ENCODE measurements around the gene DDR2.
"Not testable (repeated sequence)": the region's sequence is repeated elsewhere in the genome, so short reads cannot be mapped to it uniquely, and the experiment has no call there.

The DDR2 gene

DNA sequence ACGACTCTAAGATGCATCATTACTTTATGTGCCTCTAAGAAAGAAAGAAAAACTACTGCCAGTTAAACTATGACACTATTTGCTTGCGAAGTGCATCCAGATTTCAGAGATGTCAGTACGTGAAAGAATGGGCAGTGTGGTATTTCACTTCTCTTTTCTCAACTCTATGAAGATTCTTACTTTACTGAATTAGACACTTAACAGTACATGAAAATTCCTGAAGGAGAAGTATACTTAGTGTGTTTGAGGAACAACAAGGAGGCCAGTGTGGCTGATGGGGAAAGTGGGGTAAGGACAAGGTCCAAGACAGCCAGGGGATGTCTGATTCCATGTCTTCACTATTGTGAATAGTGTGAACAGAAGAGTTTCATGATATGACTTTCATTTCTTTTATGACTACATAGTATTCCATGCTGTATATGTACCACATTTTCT lies 104.4 kb downstream of the DDR2 start:
- CTCF ChIA-PET = no interaction called here

DNA sequence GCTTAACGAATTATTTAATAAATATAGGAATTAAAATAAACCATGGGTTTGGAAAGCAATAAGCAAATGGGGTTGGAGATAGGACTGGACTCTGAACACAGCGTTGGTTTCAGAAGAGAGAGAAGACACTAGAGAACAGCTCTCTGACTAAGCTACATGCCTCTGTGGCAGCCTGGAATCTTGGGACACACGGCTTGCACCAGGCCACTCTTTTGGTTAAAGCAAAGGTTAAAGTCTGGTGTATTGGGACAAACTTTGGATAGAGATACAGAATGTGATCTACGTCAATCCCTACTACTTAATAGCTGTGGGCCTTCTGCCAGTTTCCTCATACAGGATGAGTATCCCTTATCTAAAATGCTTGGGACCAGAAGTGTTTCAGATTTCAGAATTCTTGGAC lies 108.5 kb downstream of the DDR2 start:
- DNase-seq = no peak
- H3K4me1 ChIP-seq (ENCODE audit: control extremely low read depth in 1 of 4, control insufficient read depth in 4 of 4, insufficient read depth in 4 of 4, low read length in 3 of 4) = no peaks in the 10 kb centered on the region
- H3K27ac ChIP-seq (ENCODE audit: insufficient read depth in 1 of 2, low read depth in 1 of 2, low read length in 2 of 2, poor library complexity in 1 of 2, severe bottlenecking in 2 of 2) = no peak overlapping the region
- no peak overlapping the region for H3K4me3 ChIP-seq (ENCODE audit: control insufficient read depth in 1 of 7, extremely low read depth in 1 of 7, insufficient read depth in 4 of 7, low read depth in 2 of 7, low read length in 6 of 7)
- no peaks in the 10 kb centered on the region for H3K36me3 ChIP-seq (ENCODE audit: control insufficient read depth in 4 of 4, insufficient read depth in 4 of 4, low read length in 3 of 4)
- H3K9me3 ChIP-seq (ENCODE audit: control extremely low read depth in 1 of 5, control insufficient read depth in 4 of 5, insufficient read depth in 2 of 5, low read depth in 1 of 5, low read length in 4 of 5) = no peaks in the 10 kb centered on the region
- H3K27me3 ChIP-seq (replicated peaks in 2 of 5; ENCODE audit: control insufficient read depth in 4 of 5, insufficient read depth in 5 of 5, low read length in 4 of 5) = no peaks in the 10 kb centered on the region
- POLR2A ChIA-PET = no interaction called here
- CTCF ChIA-PET = no interaction called here
- WGBS (ENCODE audit: insufficient coverage) = 93% methylated on average over 2 of the region's 4 CpGs

More for the DNA sequence above, 104.4 kb downstream of the DDR2 start:
- no peak overlapping the region for H3K4me3 ChIP-seq (ENCODE audit: control insufficient read depth in 1 of 7, extremely low read depth in 1 of 7, insufficient read depth in 4 of 7, low read depth in 2 of 7, low read length in 6 of 7)
- H3K36me3 ChIP-seq (ENCODE audit: control insufficient read depth in 4 of 4, insufficient read depth in 4 of 4, low read length in 3 of 4) = no peaks in the 10 kb centered on the region
- H3K9me3 ChIP-seq (ENCODE audit: control extremely low read depth in 1 of 5, control insufficient read depth in 4 of 5, insufficient read depth in 2 of 5, low read depth in 1 of 5, low read length in 4 of 5) = no peaks in the 10 kb centered on the region
- 100% methylated on average over 1 of the region's 3 CpGs for WGBS (ENCODE audit: insufficient coverage)
- no peaks in the 10 kb centered on the region for H3K27me3 ChIP-seq (replicated peaks in 2 of 5; ENCODE audit: control insufficient read depth in 4 of 5, insufficient read depth in 5 of 5, low read length in 4 of 5)
- no peak overlapping the region for H3K27ac ChIP-seq (ENCODE audit: insufficient read depth in 1 of 2, low read depth in 1 of 2, low read length in 2 of 2, poor library complexity in 1 of 2, severe bottlenecking in 2 of 2)
- H3K4me1 ChIP-seq (ENCODE audit: control extremely low read depth in 1 of 4, control insufficient read depth in 4 of 4, insufficient read depth in 4 of 4, low read length in 3 of 4) = no peaks in the 10 kb centered on the region
- DNase-seq = no peak
- POLR2A ChIA-PET = no interaction called here

DNA sequence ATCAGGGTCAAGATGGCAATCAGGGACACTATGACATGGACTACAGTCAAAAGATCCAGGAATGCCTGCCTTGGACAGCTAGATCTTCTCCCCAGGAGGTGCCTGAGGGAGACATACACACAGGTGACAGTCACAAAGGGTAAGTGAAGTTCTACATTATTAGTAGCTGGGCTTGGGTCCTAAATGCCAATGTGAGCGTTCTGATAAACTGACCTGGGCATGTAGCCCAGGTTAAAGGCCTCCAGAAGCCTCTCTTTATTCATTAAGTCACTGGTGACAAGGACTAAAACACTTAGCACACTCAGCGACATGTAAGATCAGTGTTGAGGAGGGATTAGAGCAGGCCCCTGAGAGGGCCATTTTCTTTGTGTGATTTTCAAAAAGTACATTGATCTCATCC lies 109.3 kb downstream of the DDR2 start:
- Histone ChIP-seq H3K27me3 (replicated peaks in 2 of 5; ENCODE audit: control insufficient read depth in 4 of 5, insufficient read depth in 5 of 5, low read length in 4 of 5) (no peaks in the 10 kb centered on the region), H3K27ac (ENCODE audit: insufficient read depth in 1 of 2, low read depth in 1 of 2, low read length in 2 of 2, poor library complexity in 1 of 2, severe bottlenecking in 2 of 2) (no peak overlapping the region), H3K4me1 (ENCODE audit: control extremely low read depth in 1 of 4, control insufficient read depth in 4 of 4, insufficient read depth in 4 of 4, low read length in 3 of 4) (no peaks in the 10 kb centered on the region), H3K9me3 (ENCODE audit: control extremely low read depth in 1 of 5, control insufficient read depth in 4 of 5, insufficient read depth in 2 of 5, low read depth in 1 of 5, low read length in 4 of 5) (peaks cover 0 to 5% (median 0%) of the 10 kb centered on the region in 5 experiments), H3K4me3 (ENCODE audit: control insufficient read depth in 1 of 7, extremely low read depth in 1 of 7, insufficient read depth in 4 of 7, low read depth in 2 of 7, low read length in 6 of 7) (no peak overlapping the region), H3K36me3 (ENCODE audit: control insufficient read depth in 4 of 4, insufficient read depth in 4 of 4, low read length in 3 of 4) (no peaks in the 10 kb centered on the region)
- CTCF ChIA-PET = no interaction called here
- no peak for DNase-seq
- 90% methylated on average over 2 of the region's 2 CpGs for WGBS (ENCODE audit: insufficient coverage)
- POLR2A ChIA-PET = no interaction called here

DNA sequence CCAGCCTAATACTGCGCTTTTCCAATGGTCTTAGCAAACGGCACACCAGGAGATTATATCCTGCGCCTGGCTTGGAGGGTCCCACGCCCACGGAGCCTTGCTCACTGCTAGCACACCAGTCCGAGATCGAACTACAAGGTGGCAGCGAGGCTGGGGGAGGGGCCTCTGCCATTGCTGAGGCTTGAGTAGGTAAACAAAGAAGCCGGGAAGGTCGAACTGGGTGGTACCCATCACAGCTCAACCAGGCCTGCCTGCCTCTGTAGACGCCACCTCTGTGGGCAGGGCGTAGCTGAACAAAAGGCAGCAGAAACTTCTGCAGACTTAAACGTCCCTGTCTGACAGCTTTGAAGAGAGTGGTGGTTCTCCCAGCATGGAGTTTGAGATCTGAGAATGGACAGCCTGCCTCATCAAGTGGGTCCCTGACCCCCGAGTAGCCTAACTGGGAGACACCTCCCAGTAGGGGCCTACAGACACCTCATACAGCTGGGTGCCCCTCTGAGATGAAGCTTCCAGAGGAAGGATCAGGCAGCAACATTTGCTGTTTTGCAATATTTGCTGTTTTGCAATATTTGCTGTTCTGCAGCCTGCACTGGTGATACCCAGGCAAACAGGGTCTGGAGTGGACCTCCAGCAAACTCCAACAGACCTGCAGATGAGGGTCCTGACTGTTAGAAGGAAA lies 114.1 kb downstream of the DDR2 start:
- H3K4me3 ChIP-seq (ENCODE audit: control insufficient read depth in 1 of 7, extremely low read depth in 1 of 7, insufficient read depth in 4 of 7, low read depth in 2 of 7, low read length in 6 of 7); POLR2A ChIA-PET; H3K27ac ChIP-seq (ENCODE audit: insufficient read depth in 1 of 2, low read depth in 1 of 2, low read length in 2 of 2, poor library complexity in 1 of 2, severe bottlenecking in 2 of 2); H3K4me1 ChIP-seq (ENCODE audit: control extremely low read depth in 1 of 4, control insufficient read depth in 4 of 4, insufficient read depth in 4 of 4, low read length in 3 of 4); H3K36me3 ChIP-seq (ENCODE audit: control insufficient read depth in 4 of 4, insufficient read depth in 4 of 4, low read length in 3 of 4); H3K9me3 ChIP-seq (ENCODE audit: control extremely low read depth in 1 of 5, control insufficient read depth in 4 of 5, insufficient read depth in 2 of 5, low read depth in 1 of 5, low read length in 4 of 5); H3K27me3 ChIP-seq (replicated peaks in 2 of 5; ENCODE audit: control insufficient read depth in 4 of 5, insufficient read depth in 5 of 5, low read length in 4 of 5); DNase-seq; CTCF ChIA-PET: not testable (repeated sequence)
- 97% methylated on average over 14 of the region's 14 CpGs for WGBS (ENCODE audit: insufficient coverage)

DNA sequence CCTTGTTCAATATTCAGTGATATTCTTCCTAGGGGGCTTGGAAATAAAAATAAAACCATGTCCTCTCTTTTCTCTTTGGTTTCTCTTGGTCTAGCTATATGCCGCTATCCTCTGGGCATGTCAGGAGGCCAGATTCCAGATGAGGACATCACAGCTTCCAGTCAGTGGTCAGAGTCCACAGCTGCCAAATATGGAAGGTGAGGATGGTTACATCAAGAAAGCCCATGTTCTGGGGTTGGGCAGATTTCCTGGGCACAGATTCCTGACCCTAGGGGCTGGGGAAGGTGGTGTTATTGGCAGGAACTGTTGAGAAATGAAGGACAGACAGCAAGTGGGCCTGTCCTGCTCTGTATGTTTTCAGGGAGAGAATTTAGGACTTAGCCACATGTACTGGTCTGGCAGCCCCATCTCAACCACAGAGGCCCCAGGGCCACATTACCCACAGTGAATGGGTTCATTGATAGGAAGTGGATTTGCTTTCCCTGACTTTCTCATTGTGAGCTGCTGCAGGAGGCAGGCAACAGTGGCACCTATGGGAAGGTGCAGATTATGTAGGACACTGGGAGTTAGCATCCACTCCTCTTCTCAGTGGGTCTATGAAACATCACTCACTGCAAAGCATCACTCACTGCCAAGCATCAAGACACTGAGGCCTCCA lies 120.9 kb downstream of the DDR2 start:
- CTCF ChIA-PET = no interaction called here
- no peaks in the 10 kb centered on the region for H3K27me3 ChIP-seq (replicated peaks in 2 of 5; ENCODE audit: control insufficient read depth in 4 of 5, insufficient read depth in 5 of 5, low read length in 4 of 5)
- no peak overlapping the region for H3K4me3 ChIP-seq (ENCODE audit: control insufficient read depth in 1 of 7, extremely low read depth in 1 of 7, insufficient read depth in 4 of 7, low read depth in 2 of 7, low read length in 6 of 7)
- H3K36me3 ChIP-seq (ENCODE audit: control insufficient read depth in 4 of 4, insufficient read depth in 4 of 4, low read length in 3 of 4) = no peaks in the 10 kb centered on the region
- WGBS (ENCODE audit: insufficient coverage) = 100% methylated on average over 1 of the region's 1 CpG
- H3K27ac ChIP-seq (ENCODE audit: insufficient read depth in 1 of 2, low read depth in 1 of 2, low read length in 2 of 2, poor library complexity in 1 of 2, severe bottlenecking in 2 of 2) = no peak overlapping the region
- no peak for DNase-seq
- no peaks in the 10 kb centered on the region for H3K9me3 ChIP-seq (ENCODE audit: control extremely low read depth in 1 of 5, control insufficient read depth in 4 of 5, insufficient read depth in 2 of 5, low read depth in 1 of 5, low read length in 4 of 5)
- POLR2A ChIA-PET = no interaction called here
- peaks cover 0 to 10% (median under 1%) of the 10 kb centered on the region in 4 experiments for H3K4me1 ChIP-seq (ENCODE audit: control extremely low read depth in 1 of 4, control insufficient read depth in 4 of 4, insufficient read depth in 4 of 4, low read length in 3 of 4)

DNA sequence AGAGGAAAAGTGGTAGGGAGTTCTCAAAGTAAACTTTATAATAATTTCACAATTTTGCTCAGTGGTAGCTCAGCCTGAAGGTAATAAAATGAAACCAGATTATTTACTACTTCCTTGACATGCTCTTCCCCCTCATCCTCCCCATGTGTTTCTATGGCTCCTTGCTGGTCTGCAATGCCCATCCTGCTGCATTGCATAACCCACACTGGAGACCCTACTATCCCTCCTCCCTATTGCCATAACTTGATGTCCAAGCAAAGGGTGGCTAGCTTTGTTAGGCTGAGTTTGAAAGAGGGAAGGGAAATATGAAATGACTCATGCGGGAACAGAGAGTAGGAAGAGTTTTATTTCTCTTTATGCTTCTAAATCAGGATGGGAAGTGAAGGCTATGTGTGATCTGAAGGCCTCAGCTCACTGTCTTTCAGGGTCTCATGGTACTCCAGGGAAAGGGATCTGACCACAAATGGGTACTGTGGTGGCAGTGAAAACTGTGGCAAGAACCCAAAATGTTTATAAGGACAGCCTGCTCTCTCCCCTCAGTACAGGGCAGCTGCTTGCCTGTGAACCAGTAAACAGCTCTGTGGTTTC lies 121.8 kb downstream of the DDR2 start:
- no peak for DNase-seq
- Histone ChIP-seq H3K36me3 (ENCODE audit: control insufficient read depth in 4 of 4, insufficient read depth in 4 of 4, low read length in 3 of 4) (no peaks in the 10 kb centered on the region), H3K9me3 (ENCODE audit: control extremely low read depth in 1 of 5, control insufficient read depth in 4 of 5, insufficient read depth in 2 of 5, low read depth in 1 of 5, low read length in 4 of 5) (no peaks in the 10 kb centered on the region), H3K4me3 (ENCODE audit: control insufficient read depth in 1 of 7, extremely low read depth in 1 of 7, insufficient read depth in 4 of 7, low read depth in 2 of 7, low read length in 6 of 7) (no peak overlapping the region), H3K27ac (ENCODE audit: insufficient read depth in 1 of 2, low read depth in 1 of 2, low read length in 2 of 2, poor library complexity in 1 of 2, severe bottlenecking in 2 of 2) (no peak overlapping the region), H3K4me1 (ENCODE audit: control extremely low read depth in 1 of 4, control insufficient read depth in 4 of 4, insufficient read depth in 4 of 4, low read length in 3 of 4) (peaks cover 0 to 10% (median under 1%) of the 10 kb centered on the region in 4 experiments), H3K27me3 (replicated peaks in 2 of 5; ENCODE audit: control insufficient read depth in 4 of 5, insufficient read depth in 5 of 5, low read length in 4 of 5) (no peaks in the 10 kb centered on the region)
- ChIA-PET POLR2A (no interaction called here), CTCF (no interaction called here)
- WGBS (ENCODE audit: insufficient coverage) = 100% methylated on average over 1 of the region's 1 CpG

DNA sequence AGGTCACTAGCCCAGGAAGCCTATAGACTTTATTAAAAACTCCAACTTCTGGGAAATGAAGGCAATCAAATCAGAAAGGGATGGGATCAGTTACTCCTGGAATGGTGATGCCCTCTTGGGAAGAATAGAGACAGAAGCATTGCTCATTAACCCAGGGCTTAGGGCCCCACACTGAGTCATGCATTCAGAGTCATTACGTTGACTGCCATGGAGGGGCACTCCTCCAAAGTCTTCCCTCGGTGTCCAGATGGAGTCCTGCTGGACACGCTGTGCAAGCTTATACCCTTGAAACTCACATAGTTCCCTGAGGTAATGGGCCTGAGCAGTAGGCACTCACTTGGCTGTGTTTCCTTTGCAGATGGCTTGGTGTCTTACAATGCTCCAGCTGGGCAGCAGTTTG lies 123.0 kb downstream of the DDR2 start:
- H3K27ac ChIP-seq (ENCODE audit: insufficient read depth in 1 of 2, low read depth in 1 of 2, low read length in 2 of 2, poor library complexity in 1 of 2, severe bottlenecking in 2 of 2) = no peak overlapping the region
- H3K4me3 ChIP-seq (ENCODE audit: control insufficient read depth in 1 of 7, extremely low read depth in 1 of 7, insufficient read depth in 4 of 7, low read depth in 2 of 7, low read length in 6 of 7) = no peak overlapping the region
- POLR2A ChIA-PET = no interaction called here
- no peaks in the 10 kb centered on the region for H3K27me3 ChIP-seq (replicated peaks in 2 of 5; ENCODE audit: control insufficient read depth in 4 of 5, insufficient read depth in 5 of 5, low read length in 4 of 5)
- 96% methylated on average over 3 of the region's 3 CpGs for WGBS (ENCODE audit: insufficient coverage)
- no peaks in the 10 kb centered on the region for H3K36me3 ChIP-seq (ENCODE audit: control insufficient read depth in 4 of 4, insufficient read depth in 4 of 4, low read length in 3 of 4)
- DNase-seq = no peak
- no peaks in the 10 kb centered on the region for H3K9me3 ChIP-seq (ENCODE audit: control extremely low read depth in 1 of 5, control insufficient read depth in 4 of 5, insufficient read depth in 2 of 5, low read depth in 1 of 5, low read length in 4 of 5)
- CTCF ChIA-PET = no interaction called here
- H3K4me1 ChIP-seq (ENCODE audit: control extremely low read depth in 1 of 4, control insufficient read depth in 4 of 4, insufficient read depth in 4 of 4, low read length in 3 of 4) = peaks cover 0 to 10% (median under 1%) of the 10 kb centered on the region in 4 experiments

Measured in common myeloid progenitor, CD34-positive (primary cell).